H1 (cell line): Measurements from ENCODE around the gene ZNRF3.

Experiments
- POLR2A ChIP-seq, 2 experiments: IDR thresholded peaks; 1 replicate in 1 of 2; 2 replicates in 1 of 2; pipeline ENCODE4 v1.6.1; 2011; ENCODE audit warnings: low read depth in 2 of 2, low read length in 2 of 2, mild to moderate bottlenecking in 2 of 2; ENCODE audit errors: control extremely low read depth in 1 of 2
- RAD21 ChIP-seq, 2 experiments: IDR thresholded peaks in 1 of 2; conservative IDR thresholded peaks in 1 of 2; 2 replicates each; pipeline ENCODE4 v1.6.1; 2011; ENCODE audit warnings: low read depth in 2 of 2, low read length in 2 of 2, improper control_type of control experiment in 1 of 2, inconsistent platforms in 1 of 2, mild to moderate bottlenecking in 1 of 2, moderate library complexity in 1 of 2
- SIN3A ChIP-seq, 2 experiments: IDR thresholded peaks in 1 of 2; conservative IDR thresholded peaks in 1 of 2; 2 replicates each; pipeline ENCODE4 v1.6.1; 2011 to 2012; ENCODE audit warnings: low read length in 2 of 2, improper control_type of control experiment in 1 of 2, low read depth in 1 of 2, mild to moderate bottlenecking in 1 of 2
- SP2 ChIP-seq: IDR thresholded peaks from 2 replicates; pipeline ENCODE4 v1.6.1; 2012; ENCODE audit warnings: mild to moderate bottlenecking, low read length, inconsistent platforms
- TAF1 ChIP-seq: IDR thresholded peaks from 2 replicates; pipeline ENCODE4 v1.6.1; 2011; ENCODE audit warnings: mild to moderate bottlenecking, low read depth, low read length
- TF ChIP-seq, protein P1 (sequence below), 3 experiments: IDR thresholded peaks; 1 replicate in 2 of 3; 2 replicates in 1 of 3; pipeline versions ENCODE4 v1.5.1 to v1.6.1; 2011; ENCODE audit warnings: low read length in 3 of 3, mild to moderate bottlenecking in 3 of 3, inconsistent platforms in 2 of 3, low read depth in 1 of 3, moderate library complexity in 1 of 3; ENCODE audit not compliant: insufficient read depth in 1 of 3; ENCODE audit errors: control extremely low read depth in 1 of 3

DNA sequence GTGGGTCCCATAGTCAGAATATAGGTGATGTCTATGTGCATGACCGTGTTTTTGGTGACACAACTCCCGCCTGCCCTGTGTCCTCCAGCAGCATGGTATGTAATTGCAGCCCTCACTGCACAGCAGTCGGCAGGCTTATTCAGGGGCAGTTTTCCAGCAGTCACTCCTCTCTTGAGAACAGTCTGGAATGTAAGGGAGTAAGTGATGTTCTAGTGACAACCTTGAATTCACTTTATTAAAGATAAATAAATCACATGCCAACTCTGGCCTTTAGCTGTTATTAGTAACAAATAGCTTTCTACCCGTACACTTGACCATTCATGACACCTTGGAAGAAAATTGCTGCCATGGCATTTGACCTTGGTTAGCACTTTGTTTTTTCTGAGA, 27.9 kb downstream of the ZNRF3 start:
- TF ChIP-seq SP2 (no peak), TAF1 (no peak), SIN3A (conservative IDR thresholded peaks at IDR 0.05 in 1 of 2, IDR thresholded peaks at IDR 0.05 in 1 of 2; ENCODE audit: low read depth in 1 of 2, low read length in 2 of 2) (no peak), RAD21 (IDR thresholded peaks at IDR 0.05 in 1 of 2, conservative IDR thresholded peaks at IDR 0.05 in 1 of 2; ENCODE audit: low read depth in 2 of 2, low read length in 2 of 2) (no peak), POLR2A (IDR thresholded peaks at IDR 0.05; ENCODE audit: control extremely low read depth in 1 of 2, low read depth in 2 of 2, low read length in 2 of 2) (no peak)
- TF ChIP-seq, protein P1, sequence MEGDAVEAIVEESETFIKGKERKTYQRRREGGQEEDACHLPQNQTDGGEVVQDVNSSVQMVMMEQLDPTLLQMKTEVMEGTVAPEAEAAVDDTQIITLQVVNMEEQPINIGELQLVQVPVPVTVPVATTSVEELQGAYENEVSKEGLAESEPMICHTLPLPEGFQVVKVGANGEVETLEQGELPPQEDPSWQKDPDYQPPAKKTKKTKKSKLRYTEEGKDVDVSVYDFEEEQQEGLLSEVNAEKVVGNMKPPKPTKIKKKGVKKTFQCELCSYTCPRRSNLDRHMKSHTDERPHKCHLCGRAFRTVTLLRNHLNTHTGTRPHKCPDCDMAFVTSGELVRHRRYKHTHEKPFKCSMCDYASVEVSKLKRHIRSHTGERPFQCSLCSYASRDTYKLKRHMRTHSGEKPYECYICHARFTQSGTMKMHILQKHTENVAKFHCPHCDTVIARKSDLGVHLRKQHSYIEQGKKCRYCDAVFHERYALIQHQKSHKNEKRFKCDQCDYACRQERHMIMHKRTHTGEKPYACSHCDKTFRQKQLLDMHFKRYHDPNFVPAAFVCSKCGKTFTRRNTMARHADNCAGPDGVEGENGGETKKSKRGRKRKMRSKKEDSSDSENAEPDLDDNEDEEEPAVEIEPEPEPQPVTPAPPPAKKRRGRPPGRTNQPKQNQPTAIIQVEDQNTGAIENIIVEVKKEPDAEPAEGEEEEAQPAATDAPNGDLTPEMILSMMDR (IDR thresholded peaks at IDR 0.05; ENCODE audit: control extremely low read depth in 1 of 3, insufficient read depth in 1 of 3, low read depth in 1 of 3, low read length in 3 of 3), result no peak
